ENCODE measurements around the gene ECHS1.

The ECHS1 gene

DNA sequence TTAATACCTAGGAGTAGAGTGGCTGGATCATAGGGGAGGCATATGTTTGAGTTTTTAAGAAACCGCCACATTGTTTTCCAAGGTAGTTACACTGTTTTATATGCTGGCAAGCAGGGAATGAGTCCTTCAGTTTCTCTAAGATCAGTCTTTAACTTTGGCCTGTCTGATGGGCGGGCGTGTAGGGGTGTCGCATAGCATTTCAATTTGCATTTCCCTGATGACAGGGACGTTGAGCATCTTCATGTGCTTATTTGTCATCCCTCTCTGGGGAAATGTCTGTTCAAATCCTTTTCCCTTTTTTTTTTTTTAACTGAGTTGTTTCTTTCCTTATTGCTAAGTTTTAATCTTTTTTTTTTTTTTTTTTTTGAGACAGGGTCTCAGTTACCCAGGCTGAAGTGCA lies 30.6 kb upstream of the ECHS1 start:
- Histone ChIP-seq H3K4me3 (ENCODE audit: low read depth, low read length, poor library complexity, severe bottlenecking) (no peak overlapping the region), H3K27ac (ENCODE audit: low read depth, low read length, poor library complexity, severe bottlenecking) (no peak overlapping the region), H3K9me2 (ENCODE audit: low read depth, low read length) (no peaks in the 10 kb centered on the region), H3K9me3 (ENCODE audit: low read length) (peaks cover 5% of the 10 kb centered on the region; the same call in 1 of the 2 replicates), H3K27me3 (ENCODE audit: insufficient read depth, low read length) (no peaks in the 10 kb centered on the region), H3K9ac (ENCODE audit: low read length) (no peak overlapping the region), H3F3A (ENCODE audit: insufficient read depth, low read length) (no peaks in the 10 kb centered on the region), H4K20me1 (ENCODE audit: insufficient read depth, low read length) (no peaks in the 10 kb centered on the region), H3K4me2 (ENCODE audit: low read length) (no peak overlapping the region), H3K36me3 (ENCODE audit: insufficient read depth, low read length) (peaks cover 92% of the 10 kb centered on the region), H2AFZ (ENCODE audit: low read length) (no peak overlapping the region), H3K4me1 (ENCODE audit: insufficient read depth, low read length, severe bottlenecking) (peaks cover 10% of the 10 kb centered on the region), H3K79me2 (ENCODE audit: insufficient read depth, low read length) (peaks cover 25% of the 10 kb centered on the region)
- TF ChIP-seq, protein P1, sequence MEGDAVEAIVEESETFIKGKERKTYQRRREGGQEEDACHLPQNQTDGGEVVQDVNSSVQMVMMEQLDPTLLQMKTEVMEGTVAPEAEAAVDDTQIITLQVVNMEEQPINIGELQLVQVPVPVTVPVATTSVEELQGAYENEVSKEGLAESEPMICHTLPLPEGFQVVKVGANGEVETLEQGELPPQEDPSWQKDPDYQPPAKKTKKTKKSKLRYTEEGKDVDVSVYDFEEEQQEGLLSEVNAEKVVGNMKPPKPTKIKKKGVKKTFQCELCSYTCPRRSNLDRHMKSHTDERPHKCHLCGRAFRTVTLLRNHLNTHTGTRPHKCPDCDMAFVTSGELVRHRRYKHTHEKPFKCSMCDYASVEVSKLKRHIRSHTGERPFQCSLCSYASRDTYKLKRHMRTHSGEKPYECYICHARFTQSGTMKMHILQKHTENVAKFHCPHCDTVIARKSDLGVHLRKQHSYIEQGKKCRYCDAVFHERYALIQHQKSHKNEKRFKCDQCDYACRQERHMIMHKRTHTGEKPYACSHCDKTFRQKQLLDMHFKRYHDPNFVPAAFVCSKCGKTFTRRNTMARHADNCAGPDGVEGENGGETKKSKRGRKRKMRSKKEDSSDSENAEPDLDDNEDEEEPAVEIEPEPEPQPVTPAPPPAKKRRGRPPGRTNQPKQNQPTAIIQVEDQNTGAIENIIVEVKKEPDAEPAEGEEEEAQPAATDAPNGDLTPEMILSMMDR (IDR thresholded peaks at IDR 0.05; ENCODE audit: low read length) = no peak
- TF ChIP-seq EZH2 (IDR thresholded peaks at IDR 0.05; ENCODE audit: borderline replicate concordance, low read length) = no peak

DNA sequence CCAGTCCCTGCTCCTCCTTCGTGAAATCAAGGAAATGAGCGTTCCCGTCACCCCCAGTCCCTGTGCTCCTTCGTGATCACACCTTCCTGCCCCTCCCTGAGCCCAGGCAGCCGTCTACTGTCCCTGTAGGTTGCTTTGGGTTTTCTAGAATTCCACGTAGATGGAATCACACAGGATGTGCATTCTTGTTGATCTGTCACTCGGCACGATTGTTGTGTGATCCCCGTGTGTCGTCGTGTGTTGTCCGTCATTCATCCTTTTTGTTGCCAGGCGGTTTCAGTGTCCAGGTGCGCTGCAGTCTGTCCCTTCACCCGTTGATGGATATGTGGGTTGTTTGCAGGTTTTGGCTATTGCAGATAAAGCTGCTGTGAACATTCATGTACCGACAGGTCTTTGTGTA lies 30.2 kb upstream of the ECHS1 start:
- Histone ChIP-seq H3K27ac (ENCODE audit: low read depth, low read length, poor library complexity, severe bottlenecking) (no peak overlapping the region), H3K27me3 (ENCODE audit: insufficient read depth, low read length) (no peaks in the 10 kb centered on the region), H3K4me1 (ENCODE audit: insufficient read depth, low read length, severe bottlenecking) (peaks cover 10% of the 10 kb centered on the region), H4K20me1 (ENCODE audit: insufficient read depth, low read length) (no peaks in the 10 kb centered on the region), H3K79me2 (ENCODE audit: insufficient read depth, low read length) (peaks cover 20% of the 10 kb centered on the region), H3F3A (ENCODE audit: insufficient read depth, low read length) (no peaks in the 10 kb centered on the region), H3K9ac (ENCODE audit: low read length) (no peak overlapping the region), H3K4me2 (ENCODE audit: low read length) (no peak overlapping the region), H3K4me3 (ENCODE audit: low read depth, low read length, poor library complexity, severe bottlenecking) (no peak overlapping the region), H2AFZ (ENCODE audit: low read length) (no peak overlapping the region), H3K9me3 (ENCODE audit: low read length) (peaks cover 5% of the 10 kb centered on the region; the same call in 1 of the 2 replicates), H3K36me3 (ENCODE audit: insufficient read depth, low read length) (peaks cover 92% of the 10 kb centered on the region), H3K9me2 (ENCODE audit: low read depth, low read length) (no peaks in the 10 kb centered on the region)
- TF ChIP-seq, protein P1 (IDR thresholded peaks at IDR 0.05; ENCODE audit: low read length) = no peak
- TF ChIP-seq EZH2 (IDR thresholded peaks at IDR 0.05; ENCODE audit: borderline replicate concordance, low read length) = no peak

- no peak overlapping the region for H3K9ac ChIP-seq (ENCODE audit: low read length)
Observed at GRCh38 chr10:133401981-133402725, 29.0 kb upstream of the ECHS1 start.

More at GRCh38 chr10:133401981-133402725, 29.0 kb upstream of the ECHS1 start:
- Histone ChIP-seq H3K4me3 (ENCODE audit: low read depth, low read length, poor library complexity, severe bottlenecking) (no peak overlapping the region), H3K4me2 (ENCODE audit: low read length) (no peak overlapping the region), H2AFZ (ENCODE audit: low read length) (no peak overlapping the region), H4K20me1 (ENCODE audit: insufficient read depth, low read length) (no peaks in the 10 kb centered on the region), H3K27me3 (ENCODE audit: insufficient read depth, low read length) (no peaks in the 10 kb centered on the region), H3K9me3 (ENCODE audit: low read length) (peaks cover 4% of the 10 kb centered on the region; the same call in 1 of the 2 replicates), H3K4me1 (ENCODE audit: insufficient read depth, low read length, severe bottlenecking) (peaks cover 10% of the 10 kb centered on the region), H3K79me2 (ENCODE audit: insufficient read depth, low read length) (peaks cover 10% of the 10 kb centered on the region; the same call in 1 of the 2 replicates), H3F3A (ENCODE audit: insufficient read depth, low read length) (no peaks in the 10 kb centered on the region), H3K36me3 (ENCODE audit: insufficient read depth, low read length) (peaks cover 89% of the 10 kb centered on the region), H3K27ac (ENCODE audit: low read depth, low read length, poor library complexity, severe bottlenecking) (no peak overlapping the region), H3K9me2 (ENCODE audit: low read depth, low read length) (no peaks in the 10 kb centered on the region)
- TF ChIP-seq, protein P1 (IDR thresholded peaks at IDR 0.05; ENCODE audit: low read length) = no peak
- TF ChIP-seq EZH2 (IDR thresholded peaks at IDR 0.05; ENCODE audit: borderline replicate concordance, low read length) = no peak
